Measurements from ENCODE around the gene KRTAP13-4. TPM values are rescaled to one million over a fixed set of nuclear protein-coding genes. Genes with fewer than 3 reads are reported as not detected.

The KRTAP13-4 gene
- total RNA-seq, 1 donor = not detected

DNA sequence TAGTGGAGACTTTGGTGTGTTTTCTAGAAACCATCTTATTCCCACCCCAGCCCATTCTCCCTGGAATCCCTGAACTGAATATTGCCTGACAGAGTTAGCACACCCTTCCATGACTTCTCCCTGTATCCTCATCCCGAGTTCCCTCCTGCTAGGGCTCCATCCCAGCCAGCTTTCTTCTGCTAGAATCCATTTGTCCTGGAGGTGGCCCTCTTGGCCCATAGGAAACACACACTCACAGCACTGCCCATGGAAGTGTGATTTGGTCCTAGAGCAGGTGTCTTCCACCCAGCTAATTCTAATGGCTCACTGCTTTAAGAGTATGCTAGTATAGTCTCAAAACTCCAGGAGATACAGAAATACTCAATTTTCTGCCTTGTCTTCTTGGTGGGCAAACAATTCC, 14.2 kb downstream of the KRTAP13-4 start:
- peak; percentile 13 for DNase-seq (ENCODE audit: insufficient read length, low spot score, missing footprints)
- no peaks in the 10 kb centered on the region for H3K27me3 ChIP-seq (ENCODE audit: insufficient read depth, low read length)

DNA sequence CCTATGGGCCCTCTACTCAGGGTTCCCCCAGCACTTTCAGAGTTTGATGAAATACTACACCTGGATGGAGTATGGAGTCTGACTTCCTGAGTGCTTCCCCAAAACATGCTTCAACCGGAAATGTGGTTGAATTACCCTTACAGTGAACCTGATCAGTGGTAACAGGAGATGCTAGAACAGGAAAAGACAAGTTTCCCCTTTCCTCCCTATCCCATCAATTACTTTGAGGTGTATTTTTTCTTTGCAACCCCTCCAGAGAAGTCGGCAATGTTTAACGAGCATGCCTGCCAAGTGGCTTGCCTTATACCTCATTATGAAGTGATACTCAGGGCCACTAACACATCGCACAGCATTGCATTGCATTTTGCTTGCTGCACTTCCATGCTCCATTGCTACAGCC, 17.0 kb downstream of the KRTAP13-4 start:
- no peaks in the 10 kb centered on the region for H3K4me1 ChIP-seq (ENCODE audit: insufficient read depth, low read length)
- no peaks in the 10 kb centered on the region for H3K9me3 ChIP-seq (ENCODE audit: low read depth, low read length)
- no peaks in the 10 kb centered on the region for H3K79me2 ChIP-seq (ENCODE audit: insufficient read depth, low read length)
- H3K36me3 ChIP-seq (ENCODE audit: insufficient read depth, low read length) = no peaks in the 10 kb centered on the region
- TF ChIP-seq, protein P1, sequence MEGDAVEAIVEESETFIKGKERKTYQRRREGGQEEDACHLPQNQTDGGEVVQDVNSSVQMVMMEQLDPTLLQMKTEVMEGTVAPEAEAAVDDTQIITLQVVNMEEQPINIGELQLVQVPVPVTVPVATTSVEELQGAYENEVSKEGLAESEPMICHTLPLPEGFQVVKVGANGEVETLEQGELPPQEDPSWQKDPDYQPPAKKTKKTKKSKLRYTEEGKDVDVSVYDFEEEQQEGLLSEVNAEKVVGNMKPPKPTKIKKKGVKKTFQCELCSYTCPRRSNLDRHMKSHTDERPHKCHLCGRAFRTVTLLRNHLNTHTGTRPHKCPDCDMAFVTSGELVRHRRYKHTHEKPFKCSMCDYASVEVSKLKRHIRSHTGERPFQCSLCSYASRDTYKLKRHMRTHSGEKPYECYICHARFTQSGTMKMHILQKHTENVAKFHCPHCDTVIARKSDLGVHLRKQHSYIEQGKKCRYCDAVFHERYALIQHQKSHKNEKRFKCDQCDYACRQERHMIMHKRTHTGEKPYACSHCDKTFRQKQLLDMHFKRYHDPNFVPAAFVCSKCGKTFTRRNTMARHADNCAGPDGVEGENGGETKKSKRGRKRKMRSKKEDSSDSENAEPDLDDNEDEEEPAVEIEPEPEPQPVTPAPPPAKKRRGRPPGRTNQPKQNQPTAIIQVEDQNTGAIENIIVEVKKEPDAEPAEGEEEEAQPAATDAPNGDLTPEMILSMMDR (IDR thresholded peaks at IDR 0.05; ENCODE audit: extremely low read depth, low read depth, low read length) = no peak
- no peak for DNase-seq (ENCODE audit: insufficient read length, low spot score, missing footprints)
- H3K27ac ChIP-seq (ENCODE audit: low read depth, low read length) = no peak overlapping the region
- H3K4me3 ChIP-seq (ENCODE audit: insufficient read depth, low read length) = no peak overlapping the region
- H2AFZ ChIP-seq (ENCODE audit: low read length) = no peak overlapping the region
- no peaks in the 10 kb centered on the region for H4K20me1 ChIP-seq (ENCODE audit: insufficient read depth, low read length)
- no peaks in the 10 kb centered on the region for H3K27me3 ChIP-seq (ENCODE audit: insufficient read depth, low read length)
- H3K4me2 ChIP-seq (ENCODE audit: insufficient read depth, low read length) = no peak overlapping the region

More for the DNA sequence above, 14.2 kb downstream of the KRTAP13-4 start:
- TF ChIP-seq, protein P1 (IDR thresholded peaks at IDR 0.05; ENCODE audit: extremely low read depth, low read depth, low read length) = no peak
- Histone ChIP-seq H3K36me3 (ENCODE audit: insufficient read depth, low read length) (no peaks in the 10 kb centered on the region), H3K4me1 (ENCODE audit: insufficient read depth, low read length) (no peaks in the 10 kb centered on the region), H3K4me3 (ENCODE audit: insufficient read depth, low read length) (no peak overlapping the region), H4K20me1 (ENCODE audit: insufficient read depth, low read length) (no peaks in the 10 kb centered on the region), H2AFZ (ENCODE audit: low read length) (no peak overlapping the region), H3K9me3 (ENCODE audit: low read depth, low read length) (no peaks in the 10 kb centered on the region), H3K4me2 (ENCODE audit: insufficient read depth, low read length) (no peak overlapping the region), H3K79me2 (ENCODE audit: insufficient read depth, low read length) (no peaks in the 10 kb centered on the region), H3K27ac (ENCODE audit: low read depth, low read length) (no peak overlapping the region)

DNA sequence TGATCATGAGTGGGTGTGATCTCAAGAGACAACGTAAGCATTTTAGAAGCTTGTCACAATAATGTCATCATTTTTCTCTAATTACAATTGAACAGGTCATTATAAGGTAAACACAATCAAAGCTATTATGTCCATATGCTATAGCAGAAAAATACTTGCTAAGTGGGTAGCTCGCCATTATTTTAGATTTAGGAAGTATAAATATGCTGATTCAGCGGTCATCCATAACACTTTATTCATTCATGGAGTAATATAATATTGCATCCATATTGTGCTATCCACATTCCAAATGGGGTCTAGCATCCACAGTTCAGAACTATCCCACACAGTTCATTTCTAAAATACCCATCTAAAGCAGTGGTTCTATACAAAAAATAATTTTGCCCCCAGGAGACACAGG, 18.5 kb downstream of the KRTAP13-4 start:
- Histone ChIP-seq H3K27ac (ENCODE audit: low read depth, low read length) (no peak overlapping the region), H2AFZ (ENCODE audit: low read length) (no peak overlapping the region), H3K9me3 (ENCODE audit: low read depth, low read length) (no peaks in the 10 kb centered on the region), H3K4me1 (ENCODE audit: insufficient read depth, low read length) (no peaks in the 10 kb centered on the region), H3K27me3 (ENCODE audit: insufficient read depth, low read length) (no peaks in the 10 kb centered on the region), H3K36me3 (ENCODE audit: insufficient read depth, low read length) (no peaks in the 10 kb centered on the region), H4K20me1 (ENCODE audit: insufficient read depth, low read length) (no peaks in the 10 kb centered on the region), H3K4me2 (ENCODE audit: insufficient read depth, low read length) (no peak overlapping the region), H3K4me3 (ENCODE audit: insufficient read depth, low read length) (no peak overlapping the region), H3K79me2 (ENCODE audit: insufficient read depth, low read length) (no peaks in the 10 kb centered on the region)
- DNase-seq (ENCODE audit: insufficient read length, low spot score, missing footprints) = no peak
- TF ChIP-seq, protein P1 (IDR thresholded peaks at IDR 0.05; ENCODE audit: extremely low read depth, low read depth, low read length) = no peak

DNA sequence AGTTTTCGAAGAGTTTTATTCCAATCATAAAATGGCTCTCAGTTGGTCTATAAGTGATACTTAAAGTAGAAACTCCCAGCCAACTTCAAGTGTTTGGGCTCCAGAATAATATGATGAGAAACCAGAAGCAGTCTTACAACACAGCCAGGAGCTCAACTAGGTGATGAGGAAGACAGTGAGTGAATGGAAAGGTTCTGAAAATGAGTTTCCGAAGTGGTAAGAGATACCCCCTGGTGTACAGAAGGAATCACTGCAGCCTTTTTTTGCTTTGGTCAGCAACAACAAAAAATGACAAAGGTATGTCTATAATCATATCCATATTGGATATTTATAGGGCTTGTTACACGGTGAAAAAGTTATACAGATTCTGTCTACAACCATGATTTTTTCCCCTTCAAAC, 33.7 kb downstream of the KRTAP13-4 start:
- peaks cover 2% of the 10 kb centered on the region for H3K9me3 ChIP-seq (ENCODE audit: low read depth, low read length)
- H3K79me2 ChIP-seq (ENCODE audit: insufficient read depth, low read length) = no peaks in the 10 kb centered on the region
- no peak for DNase-seq (ENCODE audit: insufficient read length, low spot score, missing footprints)
- H3K4me3 ChIP-seq (ENCODE audit: insufficient read depth, low read length) = no peak overlapping the region
- H3K4me2 ChIP-seq (ENCODE audit: insufficient read depth, low read length) = no peak overlapping the region
- no peaks in the 10 kb centered on the region for H4K20me1 ChIP-seq (ENCODE audit: insufficient read depth, low read length)
- H3K27me3 ChIP-seq (ENCODE audit: insufficient read depth, low read length) = no peaks in the 10 kb centered on the region
- H2AFZ ChIP-seq (ENCODE audit: low read length) = no peak overlapping the region
- no peak overlapping the region for H3K27ac ChIP-seq (ENCODE audit: low read depth, low read length)
- no peaks in the 10 kb centered on the region for H3K36me3 ChIP-seq (ENCODE audit: insufficient read depth, low read length)
- TF ChIP-seq, protein P1 (IDR thresholded peaks at IDR 0.05; ENCODE audit: extremely low read depth, low read depth, low read length) = peak; percentile 26
- H3K4me1 ChIP-seq (ENCODE audit: insufficient read depth, low read length) = no peaks in the 10 kb centered on the region
